DOHH2 (cell line): ENCODE results near the gene HMGCS2.

Experiments
- EZH2phosphoT487 ChIP-seq: fragments of 200-600 bp; sonication (generic); IDR thresholded peaks from 2 replicates; pipeline ENCODE4 v1.6.1; 2017; ENCODE audit warnings: borderline replicate concordance, mild to moderate bottlenecking, antibody characterized with exemption, low read length, moderate library complexity, mixed read lengths
- TF ChIP-seq, protein P1 (sequence below): fragments of 200-600 bp; sonication (generic); IDR thresholded peaks from one replicate; pipeline ENCODE4 v1.5.1; 2014; ENCODE audit warnings: antibody characterized with exemption, mild to moderate bottlenecking, low read depth, low read length; ENCODE audit not compliant: poor library complexity, severe bottlenecking

DNA sequence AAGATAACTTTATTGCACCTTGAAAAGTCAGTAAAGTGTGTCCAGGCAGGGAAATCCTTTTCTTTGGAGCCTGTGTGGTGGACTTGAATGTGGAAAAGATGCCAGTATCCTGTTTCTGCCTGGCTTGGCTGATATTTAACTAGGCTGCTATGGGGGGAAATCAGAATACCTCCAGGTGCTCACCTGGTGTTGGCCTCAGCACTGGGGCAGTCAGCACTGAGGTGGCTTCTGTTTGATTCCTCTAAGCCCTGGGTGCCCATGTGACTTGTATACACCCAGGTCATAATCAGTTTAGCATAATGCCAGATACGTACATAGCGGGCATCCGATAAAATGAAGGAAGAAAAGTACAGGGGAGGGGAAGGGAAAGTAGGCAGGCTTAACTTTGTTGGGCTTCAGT lies 49.7 kb downstream of the HMGCS2 start:
- TF ChIP-seq, protein P1, sequence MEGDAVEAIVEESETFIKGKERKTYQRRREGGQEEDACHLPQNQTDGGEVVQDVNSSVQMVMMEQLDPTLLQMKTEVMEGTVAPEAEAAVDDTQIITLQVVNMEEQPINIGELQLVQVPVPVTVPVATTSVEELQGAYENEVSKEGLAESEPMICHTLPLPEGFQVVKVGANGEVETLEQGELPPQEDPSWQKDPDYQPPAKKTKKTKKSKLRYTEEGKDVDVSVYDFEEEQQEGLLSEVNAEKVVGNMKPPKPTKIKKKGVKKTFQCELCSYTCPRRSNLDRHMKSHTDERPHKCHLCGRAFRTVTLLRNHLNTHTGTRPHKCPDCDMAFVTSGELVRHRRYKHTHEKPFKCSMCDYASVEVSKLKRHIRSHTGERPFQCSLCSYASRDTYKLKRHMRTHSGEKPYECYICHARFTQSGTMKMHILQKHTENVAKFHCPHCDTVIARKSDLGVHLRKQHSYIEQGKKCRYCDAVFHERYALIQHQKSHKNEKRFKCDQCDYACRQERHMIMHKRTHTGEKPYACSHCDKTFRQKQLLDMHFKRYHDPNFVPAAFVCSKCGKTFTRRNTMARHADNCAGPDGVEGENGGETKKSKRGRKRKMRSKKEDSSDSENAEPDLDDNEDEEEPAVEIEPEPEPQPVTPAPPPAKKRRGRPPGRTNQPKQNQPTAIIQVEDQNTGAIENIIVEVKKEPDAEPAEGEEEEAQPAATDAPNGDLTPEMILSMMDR, result no peak
- TF ChIP-seq EZH2phosphoT487, result no peak
